Subcutaneous preadipocyte (primary cell): Measurements from ENCODE around the gene SLC50A1. TPM values are rescaled to one million over a fixed set of nuclear protein-coding genes. Genes with fewer than 3 reads are reported as not detected.

Experiments used
- small RNA-seq: library from RNA; depleted of rRNA; stranded (forward); fragments of <200 nt; gene quantifications from one replicate; pipeline ENCODE3, GENCODE V24; 2012
- total RNA-seq: library from RNA; depleted of rRNA; stranded (reverse); fragments of >200 nt; gene quantifications from 2 replicates; pipeline ENCODE4 v1.2.3, GENCODE V29; 2012

Gene SLC50A1
- 26.8 and 30.1 TPM in 2 replicates for total RNA-seq

GRCh38 chr1:155135415-155136028 is at the start of gene SLC50A1:
TSS of gene SLC50A1 (plus strand) at chr1:155135852. CDS start at chr1:155135912, 60 bp downstream.

DNA sequence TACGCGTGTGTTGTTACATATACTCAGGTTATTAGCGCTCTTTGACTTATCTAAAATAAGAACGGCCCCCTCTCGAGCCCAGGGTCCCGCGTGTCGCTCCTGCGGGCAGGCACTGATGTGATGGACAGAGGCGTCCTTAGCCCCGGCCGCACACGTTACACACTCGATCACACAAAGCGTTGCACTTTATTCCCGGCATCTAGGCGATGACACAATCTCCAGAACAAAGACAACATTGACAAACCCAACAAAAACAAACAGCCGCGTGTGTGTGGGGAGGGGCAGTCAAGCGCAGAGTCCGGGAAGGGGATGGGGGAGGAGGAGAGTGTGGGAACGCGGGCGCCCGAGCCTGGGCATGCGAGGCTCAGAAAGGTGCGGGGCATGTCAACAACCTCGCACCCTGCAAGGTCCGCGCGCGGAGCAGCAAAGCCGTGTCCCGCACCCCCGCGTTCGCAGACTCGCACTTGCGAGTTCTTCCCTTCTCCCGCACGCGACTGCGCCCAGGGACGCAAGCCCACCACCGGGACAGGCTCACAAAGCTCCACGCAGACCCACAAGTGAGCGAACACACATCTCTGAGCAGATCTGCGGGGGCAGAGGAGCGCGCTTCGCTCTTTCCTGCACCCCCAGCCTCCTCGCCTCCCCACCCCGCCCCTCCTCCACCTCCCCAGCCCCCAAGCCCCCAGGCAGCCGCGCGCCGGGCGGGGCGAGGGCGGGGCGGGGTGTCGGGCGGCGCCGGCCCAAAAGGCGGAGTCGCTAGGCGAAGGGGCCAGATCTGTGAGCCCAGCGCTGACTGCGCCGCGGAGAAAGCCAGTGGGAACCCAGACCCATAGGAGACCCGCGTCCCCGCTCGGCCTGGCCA is 8.3 kb upstream of the SLC50A1 start, which contains the start of gene EFNA1:
Gene EFNA1 (plus strand): TSS at position 772 of the 862 bp plus-strand sequence. CDS start 102 bp downstream, outside the sequence.

DNA sequence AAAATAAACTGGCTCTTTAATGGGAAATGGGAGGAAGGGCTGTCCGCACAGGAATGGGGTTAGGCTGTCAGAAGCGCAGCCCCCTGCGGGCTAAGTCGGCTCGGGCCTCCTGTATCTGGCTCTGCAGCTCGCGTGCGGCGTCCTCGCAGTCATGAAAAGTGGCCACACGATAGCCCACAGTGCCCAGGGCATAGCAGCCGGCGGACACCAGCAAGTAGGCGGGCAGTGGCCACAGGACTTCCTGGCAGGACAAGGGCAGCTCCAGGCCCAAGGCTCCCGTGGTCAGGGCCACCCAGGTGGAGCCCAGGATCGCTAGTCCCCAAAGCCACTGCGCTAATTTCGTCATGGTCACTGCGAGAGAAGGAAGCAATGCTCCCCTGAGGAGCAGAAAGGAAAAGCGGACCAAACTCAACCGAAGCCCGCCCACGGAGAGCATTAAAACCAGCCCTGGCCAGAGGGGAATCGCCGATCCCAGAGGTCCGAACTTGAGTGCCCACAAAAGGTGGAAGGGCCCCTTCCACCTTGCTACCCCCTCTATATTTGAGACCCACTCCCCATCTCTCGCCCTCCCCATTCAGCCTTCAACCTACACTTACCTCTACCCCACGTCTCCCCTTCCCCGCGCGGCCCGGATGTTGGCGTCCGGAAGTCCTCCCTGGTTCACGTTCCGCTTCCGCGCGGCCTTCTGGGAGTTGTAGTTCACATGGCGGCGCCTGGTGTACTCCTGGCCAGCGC is 4.4 kb downstream of the SLC50A1 start, which contains the start of gene DPM3:
Gene DPM3 (minus strand): TSS at position 637 of the 735 bp plus-strand sequence. CDS start 291 bp downstream, at position 346.

DNA sequence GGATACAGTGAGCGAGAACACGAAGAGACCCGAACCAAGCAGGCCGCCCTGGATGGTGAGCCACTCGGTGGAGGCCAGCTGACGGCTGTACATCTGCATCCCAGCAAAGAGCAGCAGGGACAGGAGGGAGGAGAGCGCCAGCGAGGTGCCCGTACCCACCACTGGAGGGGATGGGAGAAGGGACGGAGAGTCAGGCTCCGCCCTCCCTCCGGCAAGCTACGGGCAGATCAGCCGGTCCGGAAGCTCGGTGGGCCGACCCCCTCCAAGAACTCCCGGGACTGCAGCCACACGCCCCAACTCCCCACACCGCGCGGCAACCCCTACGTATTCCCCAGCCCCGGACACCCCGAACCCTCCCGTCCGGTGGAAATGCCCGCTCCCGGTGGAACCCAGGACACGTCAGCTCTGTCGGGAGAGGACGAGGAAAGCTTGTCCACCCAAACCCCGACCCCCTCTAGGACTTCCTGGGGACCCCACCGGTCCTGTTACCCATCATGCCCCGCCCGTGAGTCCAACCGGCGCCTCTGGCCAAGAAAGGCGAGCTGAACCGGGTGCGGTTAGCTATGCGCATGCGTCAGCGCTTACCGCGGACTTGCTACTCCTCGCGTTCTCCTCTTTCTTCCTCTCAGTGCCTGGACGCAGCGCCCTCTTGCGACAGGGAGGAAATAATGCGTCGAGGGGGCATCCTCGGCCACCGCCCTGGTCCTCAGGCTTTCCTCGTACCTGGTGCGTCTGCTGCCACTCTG is 37.3 kb downstream of the SLC50A1 start, which contains the start of gene KRTCAP2:
Gene KRTCAP2 (minus strand): TSS at position 573 of the 746 bp plus-strand sequence. CDS start 80 bp downstream, at position 493.

DNA sequence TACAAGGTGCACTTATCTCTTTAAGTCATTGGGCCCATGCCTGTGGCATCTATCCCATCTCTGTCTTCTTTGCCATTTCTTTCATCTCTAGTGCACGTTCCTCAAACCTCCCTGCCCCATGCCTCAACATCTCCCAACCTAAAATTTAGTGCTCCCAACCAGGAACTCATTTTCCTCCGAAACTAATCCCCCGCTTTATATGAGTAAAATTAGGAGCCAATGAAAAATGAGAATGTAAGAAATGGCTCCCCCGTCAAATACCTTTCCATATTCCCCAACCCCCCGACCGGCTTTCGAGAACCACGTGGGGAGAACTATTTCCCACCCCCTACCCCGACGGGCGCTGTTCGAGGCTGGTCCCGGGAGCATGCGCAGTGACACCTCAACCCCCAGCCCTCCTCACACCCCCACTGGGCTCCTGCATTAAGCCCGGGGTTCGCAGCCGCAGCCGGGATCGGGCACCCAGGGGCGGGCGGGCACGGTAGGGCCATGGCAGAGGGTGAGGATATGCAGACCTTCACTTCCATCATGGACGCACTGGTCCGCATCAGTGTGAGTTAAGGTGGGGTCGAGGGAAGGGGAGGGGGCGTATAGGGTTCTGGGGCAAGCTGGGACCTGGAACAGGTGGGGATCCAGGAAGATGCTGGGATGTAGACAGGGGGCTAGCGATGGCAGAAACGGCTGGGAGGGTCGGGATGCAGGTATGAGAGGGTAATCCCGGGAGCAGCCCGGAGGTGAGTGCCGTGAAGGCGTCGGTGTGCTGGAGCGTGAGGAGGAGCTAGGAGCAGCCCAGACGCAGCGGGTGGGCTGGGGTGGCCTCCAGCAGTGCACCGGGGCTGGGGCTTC is 38.0 kb downstream of the SLC50A1 start, which contains the start of gene TRIM46:
Gene TRIM46 (plus strand): TSS at position 372 of the 846 bp plus-strand sequence. CDS start 118 bp downstream, at position 490.

Small RNA genes within 50 kb of the gene (small RNA-seq; reads per million reads assigned to genes)
- not detected for gene HMGN2P18
- gene RF00019 = not detected

Other genes starting within 250 kb of the SLC50A1 start
- gene PMVK, start 199.1 kb upstream of the SLC50A1 start, total RNA-seq = 6.8 and 8.1 TPM in 2 replicates
- 17.3 and 18.8 TPM in 2 replicates for gene PBXIP1, start 179.8 kb upstream of the SLC50A1 start, total RNA-seq
- 12.5 and 14.7 TPM in 2 replicates for gene PYGO2, start 174.1 kb upstream of the SLC50A1 start, total RNA-seq
- gene SHC1, start 165.1 kb upstream of the SLC50A1 start, total RNA-seq = 177 and 280 TPM in 2 replicates
- 72.5 and 86.0 TPM in 2 replicates for gene CKS1B, start 161.2 kb upstream of the SLC50A1 start, total RNA-seq
- gene FLAD1, start 152.5 kb upstream of the SLC50A1 start, total RNA-seq = 21.3 and 26.4 TPM in 2 replicates
- not detected in 2 replicates for gene LENEP, start 142.3 kb upstream of the SLC50A1 start, total RNA-seq
- gene ZBTB7B, start 133.1 kb upstream of the SLC50A1 start, total RNA-seq = 11.4 and 14.5 TPM in 2 replicates
- gene DCST2, start 102.1 kb upstream of the SLC50A1 start, total RNA-seq = not detected in 2 replicates
- not detected in 2 replicates for gene DCST1, start 102.0 kb upstream of the SLC50A1 start, total RNA-seq
- 99.2 and 126 TPM in 2 replicates for gene ADAM15, start 84.5 kb upstream of the SLC50A1 start, total RNA-seq
- gene EFNA4, start 72.1 kb upstream of the SLC50A1 start, total RNA-seq = 0.73 and 1.2 TPM in 2 replicates
- gene EFNA3, start 57.0 kb upstream of the SLC50A1 start, total RNA-seq = 0.39 and 0.73 TPM in 2 replicates
- gene EFNA1, start 8.0 kb upstream of the SLC50A1 start, total RNA-seq = 0.37 TPM in 1 of 2 replicates, not detected in the other
- 23.5 and 54.4 TPM in 2 replicates for gene DPM3, start 4.7 kb downstream of the SLC50A1 start, total RNA-seq
- 83.9 and 140 TPM in 2 replicates for gene KRTCAP2, start 37.5 kb downstream of the SLC50A1 start, total RNA-seq
- gene TRIM46, start 38.0 kb downstream of the SLC50A1 start, total RNA-seq = 2.9 and 3.3 TPM in 2 replicates
- gene THBS3, start 72.0 kb downstream of the SLC50A1 start, total RNA-seq = 9.2 and 14.7 TPM in 2 replicates
- 40.7 and 50.7 TPM in 2 replicates for gene MTX1, start 72.8 kb downstream of the SLC50A1 start, total RNA-seq
- 9.2 and 10.0 TPM in 2 replicates for gene ENTREP3, start 119.6 kb downstream of the SLC50A1 start, total RNA-seq
- gene SCAMP3, start 126.5 kb downstream of the SLC50A1 start, total RNA-seq = 26.1 and 27.6 TPM in 2 replicates
- gene CLK2, start 137.7 kb downstream of the SLC50A1 start, total RNA-seq = 20.6 and 34.2 TPM in 2 replicates
- 0.37 and 0.78 TPM in 2 replicates for gene HCN3, start 141.6 kb downstream of the SLC50A1 start, total RNA-seq
- gene PKLR, start 165.6 kb downstream of the SLC50A1 start, total RNA-seq = under 0.01 TPM in 1 of 2 replicates, not detected in the other
- 354 and 434 TPM in 2 replicates for gene FDPS, start 173.0 kb downstream of the SLC50A1 start, total RNA-seq
- 11.0 and 18.6 TPM in 2 replicates for gene RUSC1, start 185.0 kb downstream of the SLC50A1 start, total RNA-seq